Ovary (tissue), 9 donors: ENCODE results near the gene GGACT. TPM values are rescaled to one million over a fixed set of nuclear protein-coding genes. Genes with fewer than 3 reads are reported as not detected.
"Not testable (repeated sequence)": the region's sequence is repeated elsewhere in the genome, so short reads cannot be mapped to it uniquely, and the experiment has no call there.

Experiments
- DNase-seq, 5 donors: peaks; one replicate each; pipeline ENCODE4 v3.0.0-alpha.2; 2019 to 2020
- H3K27ac ChIP-seq, 2 donors: fragments of 200-600 bp; one replicate each; pipeline versions ENCODE4 v1.5.1 to v1.8.0; 2019 to 2022
- H3K27me3 ChIP-seq: fragments of 200-600 bp; one replicate; pipeline ENCODE4 v1.8.0; 2022
- H3K36me3 ChIP-seq: fragments of 200-600 bp; sonication (generic); one replicate; pipeline ENCODE4 v1.5.1; 2019
- H3K4me1 ChIP-seq: one replicate; pipeline ENCODE4 v1.8.1; 2013; ENCODE audit warnings: mild to moderate bottlenecking, moderate library complexity; ENCODE audit not compliant: insufficient read depth
- H3K4me3 ChIP-seq: fragments of 200-600 bp; sonication (generic); one replicate; pipeline ENCODE4 v1.5.1; 2017
- H3K9me3 ChIP-seq, 2 donors: fragments of 200-600 bp in 1 of 2; sonication (generic) in 1 of 2; one replicate each; pipeline versions ENCODE4 v1.5.1 to v1.8.1; 2013 to 2019; ENCODE audit warnings: mild to moderate bottlenecking in 1 of 2, moderate library complexity in 1 of 2
- CTCF ChIP-seq, 3 donors: fragments of 450-650 bp in 2 of 3; fragments of 200-600 bp in 1 of 3; IDR thresholded peaks; one replicate each; pipeline versions ENCODE4 v1.5.1 to v1.8.0; 2016 to 2022; ENCODE audit warnings: antibody characterized with exemption in 3 of 3, mild to moderate bottlenecking in 1 of 3
- EP300 ChIP-seq: sonication (generic); formaldehyde crosslinking; IDR thresholded peaks from one replicate; pipeline ENCODE4 v1.6.1; 2017; ENCODE audit warnings: antibody characterized with exemption
- POLR2A ChIP-seq: fragments of 450-650 bp; IDR thresholded peaks from one replicate; pipeline ENCODE4 v1.6.1; 2017; ENCODE audit warnings: antibody characterized with exemption, mild to moderate bottlenecking, moderate library complexity
- WGBS, 3 donors: extraction: QIAGEN DNeasy Blood & Tissue Kit in 1 of 3; methylation state at CpG; one replicate each; pipeline versions ENCODE4 v1.1.5 to v1.1.7; 2013 to 2017; 5-methylcytosine and 5-hydroxymethylcytosine counted together
- intact Hi-C, 4 donors: fragments of 100-400 bp; cut with DNase I; formaldehyde crosslinking; loops; one replicate each; pipeline versions ENCODE4 v1.11.0 to v1.15.1; 2022 to 2023
- polyA plus RNA-seq, 2 donors: library from polyadenylated mRNA; stranded (reverse); fragments of 200-250 nt in 1 of 2; fragments of 350-450 nt in 1 of 2; fragmentation: Illumina TruSeq in 1 of 2; extraction: RNeasy Lipid Tissue Mini Kit (QIAGEN cat#74804) in 1 of 2; gene quantifications; one replicate each; pipeline ENCODE4 v1.2.3, GENCODE V29; 2013 to 2014
- total RNA-seq, 7 donors: library from RNA; depleted of rRNA in 2 of 7; stranded (reverse); fragments of >200 nt in 2 of 7; fragmentation: NEBNext Ultra II Directional in 3 of 7; extraction: Animal tissue kit (Norgen Biotek cat#: 25700) in 3 of 7; gene quantifications; one replicate each; pipeline versions ENCODE4 v1.1.0 to v1.2.4, GENCODE V29; 2016 to 2023
- donor health status: DM: no; HTN: no; CAD: no; lungs with moderate emphysema.
- donor health status: DM: no; HTN: no; CAD: no.
- donor health status: Bipolar disorder and iron deficiency.
- donor health status: DM: yes; HTN: yes; CAD: no.
- donor health status: DM: no; HTN: no; CAD: no.
- donor health status: DM: yes; HTN: yes; CAD: no.

The GGACT gene
- total and polyA plus RNA-seq, 9 donors = 1.8 to 7.4 (median 2.7) TPM

- Histone ChIP-seq H3K27me3 (no peaks in the 10 kb centered on the region), H3K9me3 (no peaks in the 10 kb centered on the region), H3K4me1 (no peaks in the 10 kb centered on the region), H3K36me3 (no peaks in the 10 kb centered on the region), H3K4me3 (no peak overlapping the region), H3K27ac (no peak overlapping the region)
- TF ChIP-seq EP300 (no peak), CTCF (IDR thresholded peaks at IDR 0.05) (no peak), POLR2A (no peak)
- intact Hi-C loops = no loop called here
- no peak for DNase-seq
- 94 to 96% (median 95%) methylated on average over 9 of the region's 9 CpGs for WGBS, 3 donors
Observed at GRCh38 chr13:100528353-100528752, 60.2 kb downstream of the GGACT start.

DNA sequence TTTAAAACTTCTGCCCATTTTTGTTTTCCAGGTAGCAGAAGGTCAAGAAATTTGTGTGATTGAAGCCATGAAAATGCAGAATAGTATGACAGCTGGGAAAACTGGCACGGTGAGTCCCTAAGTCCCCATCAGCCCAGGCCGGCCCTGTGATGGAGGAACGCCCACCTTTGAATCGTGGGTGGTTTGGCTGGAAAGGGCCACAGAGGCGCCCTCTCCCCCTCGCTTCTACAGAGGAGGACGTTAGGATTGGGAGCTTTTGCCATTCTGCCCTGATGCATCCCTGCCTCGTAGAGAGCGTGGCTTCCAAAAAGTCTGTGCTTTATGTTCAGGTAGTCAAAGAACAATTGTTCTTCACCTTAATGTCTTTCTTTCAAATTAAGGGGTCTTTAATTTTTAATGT lies 60.9 kb downstream of the GGACT start:
- Histone ChIP-seq H3K27me3 (no peaks in the 10 kb centered on the region), H3K9me3 (no peaks in the 10 kb centered on the region), H3K27ac (no peak overlapping the region), H3K36me3 (no peaks in the 10 kb centered on the region), H3K4me1 (no peaks in the 10 kb centered on the region), H3K4me3 (no peak overlapping the region)
- DNase-seq = no peak
- intact Hi-C loops = no loop called here
- WGBS, 3 donors = 86 to 87% (median 87%) methylated on average over 9 of the region's 9 CpGs
- TF ChIP-seq EP300 (no peak), POLR2A (no peak), CTCF (IDR thresholded peaks at IDR 0.05) (no peak)

- WGBS, 3 donors = 89 to 90% (median 89%) methylated on average over 27 of the region's 27 CpGs
- TF ChIP-seq CTCF (IDR thresholded peaks at IDR 0.05) (no peak), POLR2A (no peak), EP300 (no peak)
- Histone ChIP-seq H3K4me1 (no peaks in the 10 kb centered on the region), H3K27ac (no peak overlapping the region), H3K27me3 (no peaks in the 10 kb centered on the region), H3K9me3 (no peaks in the 10 kb centered on the region), H3K36me3 (no peaks in the 10 kb centered on the region), H3K4me3 (no peak overlapping the region)
- DNase-seq = no peak
- intact Hi-C loops = no loop called here
Observed at GRCh38 chr13:100526318-100527000, 62.1 kb downstream of the GGACT start.

DNA sequence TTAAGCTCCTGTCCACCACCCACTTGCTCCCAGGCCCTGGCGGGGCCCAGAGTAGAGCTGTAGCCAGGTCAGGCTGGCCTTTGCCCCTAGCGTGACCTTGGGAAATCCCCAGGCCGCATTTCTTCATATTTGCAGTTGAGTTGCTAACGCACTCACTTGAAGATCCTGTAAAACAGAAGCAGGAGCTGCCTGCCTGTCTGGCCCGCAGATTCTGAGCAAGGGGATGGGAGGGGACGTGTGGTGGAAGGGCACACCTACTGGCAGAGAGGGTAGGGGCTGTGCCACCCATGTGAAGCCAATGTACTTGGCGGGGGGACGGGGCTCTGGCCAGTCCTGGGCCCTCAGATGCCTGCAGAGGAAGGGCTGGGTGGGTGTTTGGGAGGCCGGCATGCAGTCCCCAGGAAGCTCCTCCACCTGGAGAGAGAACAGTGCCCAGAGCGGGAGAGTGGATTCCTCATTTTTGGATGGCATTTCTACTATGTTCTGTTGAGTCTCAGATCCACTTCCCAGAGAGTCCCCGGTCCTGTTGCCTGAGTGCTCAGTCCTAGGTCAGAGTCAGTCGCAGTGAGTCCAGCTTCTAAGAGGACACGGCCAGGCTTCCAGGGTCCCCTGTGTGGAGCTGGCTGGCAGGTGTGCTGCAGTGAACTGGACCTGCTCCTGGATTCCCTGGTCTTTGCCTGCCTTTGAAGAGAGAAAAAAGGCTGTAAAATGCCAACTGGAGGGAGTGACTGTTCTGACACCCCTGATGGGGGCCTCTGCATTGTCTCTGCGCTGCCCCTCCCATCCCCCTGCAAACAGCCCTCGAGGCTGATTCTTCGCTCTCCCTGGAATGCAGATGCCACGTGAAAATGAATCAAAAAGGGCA lies 62.9 kb downstream of the GGACT start:
- Histone ChIP-seq H3K27me3 (no peaks in the 10 kb centered on the region), H3K4me3 (no peak overlapping the region), H3K9me3 (no peaks in the 10 kb centered on the region), H3K36me3 (no peaks in the 10 kb centered on the region), H3K27ac (no peak overlapping the region), H3K4me1 (no peaks in the 10 kb centered on the region)
- intact Hi-C loops = no loop called here
- WGBS, 3 donors = 85 to 86% (median 86%) methylated on average over 17 of the region's 17 CpGs
- DNase-seq = no peak
- TF ChIP-seq POLR2A = no peak
- TF ChIP-seq CTCF (IDR thresholded peaks at IDR 0.05) = no peak
- no peak for TF ChIP-seq EP300

GRCh38 chr13:100524688-100525087 lies 63.9 kb downstream of the GGACT start:
- intact Hi-C loops, H3K4me3 ChIP-seq, H3K4me1 ChIP-seq, H3K36me3 ChIP-seq, H3K27ac ChIP-seq, DNase-seq, H3K27me3 ChIP-seq, H3K9me3 ChIP-seq: not testable (repeated sequence)
- WGBS, 3 donors = 93 to 96% (median 95%) methylated on average over 5 of the region's 5 CpGs
